RWPE1 (cell line): ENCODE data around the gene UBE2R2.
"Not testable (repeated sequence)": the region's sequence is repeated elsewhere in the genome, so short reads cannot be mapped to it uniquely, and the experiment has no call there.

Experiments
- CTCF ChIA-PET: fragments of 350-600 bp; sonication (Branson Sonifier 250); formaldehyde crosslinking; extraction: SDS; loops from one replicate; lab custom pipeline; 2021; lab: Yijun Ruan, JAX
- POLR2A ChIA-PET: fragments of 400-600 bp; formaldehyde crosslinking; extraction: SDS; loops from one replicate; lab custom pipeline; 2020; ENCODE audit warnings: antibody characterized with exemption; ENCODE audit not compliant: low non-redundant PET; lab: Yijun Ruan, JAX
- DNase-seq: peaks from one replicate; pipeline ENCODE4 v3.0.0; 2012; ENCODE audit warnings: low spot score
- H3K27ac ChIP-seq: fragments of 450-650 bp; 2 replicates; pipeline ENCODE4 v1.5.1; 2017
- CTCF ChIP-seq: fragments of 450-650 bp; conservative IDR thresholded peaks from 2 replicates; pipeline ENCODE4 v1.5.1; 2017; ENCODE audit warnings: low read depth, mild to moderate bottlenecking

The UBE2R2 gene

GRCh38 chr9:33794560-33794959 is 22.4 kb upstream of the UBE2R2 start:
- ChIA-PET POLR2A (no interaction called here), CTCF (interaction anchor here (0.6 kb wide), 1 partner anchor 38 kb away, joined by 3 read pairs; no protein-coding TSS in a partner anchor)
- TF ChIP-seq CTCF: no peak
- no peak overlapping the region for H3K27ac ChIP-seq
- DNase-seq: no peak

- no peak for TF ChIP-seq CTCF
- H3K27ac ChIP-seq: no peak within 1 kb of the TSS
- ChIA-PET POLR2A (no interaction called here), CTCF (no interaction called here)
- DNase-seq: no peak
These were observed 21.7 kb upstream of the UBE2R2 start, which contains the start of gene PRSS3 for GRCh38 chr9:33795281-33795680. PRSS3 (plus strand) TSS chr9:33795561; CDS start chr9:33795574, 13 bp downstream.

- ChIA-PET POLR2A (no interaction called here), CTCF (no interaction called here)
- H3K27ac ChIP-seq: no peak overlapping the region
- no peak for DNase-seq
- TF ChIP-seq CTCF: no peak
These were observed 21.1 kb upstream of the UBE2R2 start for GRCh38 chr9:33795819-33796218.

GRCh38 chr9:33796679-33797078 is 20.3 kb upstream of the UBE2R2 start:
- DNase-seq, H3K27ac ChIP-seq, CTCF ChIA-PET, POLR2A ChIA-PET: not testable (repeated sequence)

GRCh38 chr9:33797837-33798236 is 19.1 kb upstream of the UBE2R2 start:
- CTCF ChIA-PET: interaction anchor here (0.5 kb wide), 1 partner anchor 37 kb away, joined by 3 read pairs; no protein-coding TSS in a partner anchor
- TF ChIP-seq CTCF: no peak
- POLR2A ChIA-PET: no interaction called here
- H3K27ac ChIP-seq: no peak overlapping the region
- no peak for DNase-seq

- DNase-seq: no peak
- no peak overlapping the region for H3K27ac ChIP-seq
- ChIA-PET CTCF (no interaction called here), POLR2A (interaction anchor here (0.9 kb wide), 1 partner anchor 18 kb away, joined by 3 read pairs; no protein-coding TSS in a partner anchor)
- no peak for TF ChIP-seq CTCF
These were observed 18.4 kb upstream of the UBE2R2 start for GRCh38 chr9:33798545-33798944.

GRCh38 chr9:33799928-33800704 is 16.8 kb upstream of the UBE2R2 start:
- ChIA-PET CTCF (no interaction called here), POLR2A (no interaction called here)
- no peak for TF ChIP-seq CTCF
- no peak overlapping the region for H3K27ac ChIP-seq
- no peak for DNase-seq
